Fibroblast of the aortic adventitia (primary cell): ENCODE data around the gene SOAT2. TPM values are rescaled to one million over a fixed set of nuclear protein-coding genes. Genes with fewer than 3 reads are reported as not detected.

Experiments
- DNase-seq: peaks from one replicate; pipeline ENCODE4 v3.0.0-alpha.2; 2010; ENCODE audit warnings: low read depth
- H3K4me3 ChIP-seq: 2 replicates; pipeline ENCODE4 v1.5.1; 2011; ENCODE audit warnings: low read depth, mild to moderate bottlenecking, control low read depth, low read length, moderate library complexity
- CTCF ChIP-seq: IDR thresholded peaks from 2 replicates; pipeline ENCODE4 v1.5.1; 2011; ENCODE audit warnings: mild to moderate bottlenecking, low read length, control low read depth, inconsistent platforms; ENCODE audit not compliant: insufficient read depth
- total RNA-seq: library from RNA; depleted of rRNA; stranded (reverse); fragments of >200 nt; gene quantifications from 2 replicates; pipeline ENCODE4 v1.2.3, GENCODE V29; 2012; ENCODE audit warnings: low replicate concordance

SOAT2 gene
- total RNA-seq, 1 donor = 0.09 TPM

GRCh38 chr12:53113951-53114350, 10.7 kb downstream of the SOAT2 start:
- H3K4me3 ChIP-seq = no peak overlapping the region
- DNase-seq = no peak
- no peak for TF ChIP-seq CTCF

DNA sequence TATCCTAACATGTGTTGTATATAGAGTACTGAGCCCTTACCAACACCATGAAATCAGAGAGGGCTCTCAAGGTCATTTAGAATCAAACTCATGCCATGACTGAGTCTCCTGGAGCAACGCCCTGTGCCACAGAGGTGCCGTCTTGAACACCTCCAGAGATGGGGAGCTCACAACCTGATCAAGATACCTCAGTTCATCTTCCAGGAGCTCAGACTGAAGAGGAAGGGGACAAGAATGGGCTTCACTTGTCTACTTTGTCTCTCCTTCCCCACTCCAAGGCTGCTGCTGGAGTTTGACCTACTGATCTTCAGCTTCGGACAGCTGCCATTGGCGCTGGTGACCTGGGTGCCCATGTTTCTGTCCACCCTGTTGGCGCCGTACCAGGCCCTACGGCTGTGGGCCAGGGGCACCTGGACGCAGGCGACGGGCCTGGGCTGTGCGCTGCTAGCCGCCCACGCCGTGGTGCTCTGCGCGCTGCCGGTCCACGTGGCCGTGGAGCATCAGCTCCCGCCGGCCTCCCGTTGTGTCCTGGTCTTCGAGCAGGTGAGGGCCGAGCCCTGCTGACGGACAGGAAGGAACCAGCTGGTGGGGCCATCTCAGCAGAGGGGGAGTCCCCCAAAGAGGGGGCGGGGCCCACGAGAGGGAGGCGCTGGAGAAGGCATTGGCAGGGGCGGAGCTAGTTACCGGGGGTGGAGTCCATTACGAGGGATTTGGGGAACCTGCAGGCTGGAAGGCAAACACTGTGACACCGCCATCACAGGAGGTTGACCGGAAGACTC, 12.0 kb downstream of the SOAT2 start:
- no peak for DNase-seq
- no peak for TF ChIP-seq CTCF
- H3K4me3 ChIP-seq = no peak overlapping the region

DNA sequence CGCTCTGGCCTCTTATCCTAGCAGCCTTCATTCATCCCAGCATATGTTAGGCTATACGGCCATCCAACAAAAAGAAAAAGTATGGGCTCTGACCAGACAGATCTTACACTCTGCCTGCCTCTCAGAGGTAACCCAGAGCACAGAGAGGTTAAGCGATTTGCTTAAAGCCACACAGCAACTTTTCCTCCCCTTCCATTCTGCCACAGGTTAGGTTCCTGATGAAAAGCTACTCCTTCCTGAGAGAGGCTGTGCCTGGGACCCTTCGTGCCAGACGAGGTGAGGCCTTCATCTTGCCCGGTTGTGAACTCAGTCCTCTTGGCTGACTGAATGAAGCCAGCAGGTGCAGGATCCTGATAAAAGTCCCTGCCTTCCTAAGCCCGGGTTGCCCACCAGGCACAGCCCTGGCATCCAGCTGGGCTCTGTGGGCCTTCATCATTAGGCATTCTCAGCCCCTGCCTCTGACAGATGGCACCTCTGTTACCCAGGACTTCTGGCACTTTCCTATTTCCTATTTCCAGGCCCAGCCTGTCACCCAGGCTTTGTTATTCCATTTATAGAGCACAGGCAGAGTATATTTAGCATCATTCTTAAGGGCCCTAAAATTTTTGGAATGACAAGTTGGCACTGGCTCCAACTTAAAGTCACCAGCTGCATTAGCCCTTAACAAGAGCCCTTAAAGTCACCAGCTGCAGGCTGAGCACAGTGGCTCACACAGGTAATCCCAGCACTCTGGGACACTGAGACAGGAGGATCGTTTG, 12.8 kb downstream of the SOAT2 start:
- DNase-seq = no peak
- H3K4me3 ChIP-seq = no peak overlapping the region
- no peak for TF ChIP-seq CTCF

DNA sequence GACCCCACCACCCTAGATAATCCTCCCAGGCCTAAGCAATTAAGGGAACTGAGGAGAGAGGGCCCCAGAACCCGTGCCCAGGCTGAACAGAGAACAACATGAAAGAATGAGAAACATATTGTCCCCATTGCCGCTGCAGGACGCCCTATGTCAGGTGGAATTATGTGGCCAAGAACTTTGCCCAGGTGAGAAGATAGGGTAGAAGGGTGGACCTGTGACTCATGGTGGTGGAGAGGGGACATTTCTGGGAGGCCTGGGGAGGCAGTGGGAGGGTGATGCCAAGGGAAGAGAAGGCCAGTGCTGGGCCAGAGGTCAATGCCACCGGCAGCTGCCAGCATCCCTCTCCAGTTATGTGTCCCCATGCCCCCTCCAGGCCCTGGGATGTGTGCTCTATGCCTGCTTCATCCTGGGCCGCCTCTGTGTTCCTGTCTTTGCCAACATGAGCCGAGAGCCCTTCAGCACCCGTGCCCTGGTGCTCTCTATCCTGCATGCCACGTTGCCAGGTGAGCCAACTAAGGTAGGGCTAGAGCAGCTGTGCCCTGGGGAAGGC, 15.5 kb downstream of the SOAT2 start:
- no peak for DNase-seq
- TF ChIP-seq CTCF = no peak
- H3K4me3 ChIP-seq = no peak overlapping the region

GRCh38 chr12:53120685-53121525, 17.6 kb downstream of the SOAT2 start:
- H3K4me3 ChIP-seq = no peak overlapping the region
- no peak for DNase-seq
- TF ChIP-seq CTCF = no peak

GRCh38 chr12:53122961-53123468, 19.7 kb downstream of the SOAT2 start:
- TF ChIP-seq CTCF = no peak
- no peak for DNase-seq
- H3K4me3 ChIP-seq = no peak overlapping the region
